Parathyroid adenoma (tissue), 2 donors: ENCODE data around the gene PLET1.

ENCODE experiments used
- H2AFZ ChIP-seq: fragments of 300-600 bp; sonication (generic); one replicate; pipeline ENCODE4 v1.7.0; 2017; ENCODE audit warnings: antibody characterized with exemption, mild to moderate bottlenecking
- H3K27ac ChIP-seq: fragments of 300-600 bp; sonication (generic); one replicate; pipeline ENCODE4 v1.7.0; 2017
- H3K27me3 ChIP-seq: fragments of 300-600 bp; sonication (generic); one replicate; pipeline ENCODE4 v1.7.0; 2017; ENCODE audit warnings: low read length; ENCODE audit not compliant: control insufficient read depth, insufficient read depth
- H3K36me3 ChIP-seq: fragments of 300-600 bp; sonication (generic); one replicate; pipeline ENCODE4 v1.7.0; 2017; ENCODE audit warnings: low read length; ENCODE audit not compliant: control insufficient read depth, insufficient read depth
- H3K4me1 ChIP-seq: fragments of 300-600 bp; sonication (generic); one replicate; pipeline ENCODE4 v1.7.0; 2017; ENCODE audit warnings: control low read depth
- H3K4me2 ChIP-seq: fragments of 300-600 bp; sonication (generic); one replicate; pipeline ENCODE4 v1.7.0; 2017; ENCODE audit warnings: low read length
- H3K4me3 ChIP-seq: fragments of 300-600 bp; sonication (generic); one replicate; pipeline ENCODE4 v1.7.0; 2017; ENCODE audit warnings: low read depth, low read length
- H3K79me2 ChIP-seq: fragments of 300-600 bp; sonication (generic); one replicate; pipeline ENCODE4 v1.7.0; 2017; ENCODE audit warnings: control low read depth
- H3K9ac ChIP-seq: fragments of 300-600 bp; sonication (generic); one replicate; pipeline ENCODE4 v1.7.0; 2017; ENCODE audit warnings: mild to moderate bottlenecking
- H3K9me3 ChIP-seq: fragments of 300-600 bp; sonication (generic); one replicate; pipeline ENCODE4 v1.7.0; 2017; ENCODE audit warnings: low read length; ENCODE audit not compliant: control insufficient read depth
- CTCF ChIP-seq: fragments of 300-600 bp; sonication (generic); IDR thresholded peaks from one replicate; pipeline ENCODE4 v1.7.0; 2017; ENCODE audit warnings: antibody characterized with exemption, mild to moderate bottlenecking
- donor health status: primary hyperparathyroidism.

PLET1 gene

GRCh38 chr11:112260490-112260889 is at the start of gene PLET1:
TSS of gene PLET1 (minus strand) at chr11:112260860. CDS start at chr11:112260589, 271 bp downstream.
- no peaks in the 10 kb centered on the region for H3K27me3 ChIP-seq
- H3K9me3 ChIP-seq: no peaks in the 10 kb centered on the region
- H3K36me3 ChIP-seq: no peaks in the 10 kb centered on the region
- no peak within 1 kb of the TSS for H3K4me2 ChIP-seq
- no peaks in the 10 kb centered on the region for H3K4me1 ChIP-seq
- H3K79me2 ChIP-seq: no peaks in the 10 kb centered on the region
- TF ChIP-seq CTCF: no peak
- H2AFZ ChIP-seq: no peak within 1 kb of the TSS
- no peak within 1 kb of the TSS for H3K9ac ChIP-seq
- no peak within 1 kb of the TSS for H3K27ac ChIP-seq
- no peak within 1 kb of the TSS for H3K4me3 ChIP-seq

GRCh38 chr11:112310419-112310818 is 49.8 kb upstream of the PLET1 start:
- H3K79me2 ChIP-seq: no peaks in the 10 kb centered on the region

GRCh38 chr11:112308651-112309050 is 48.0 kb upstream of the PLET1 start:
- Histone ChIP-seq H3K9me3 (no peaks in the 10 kb centered on the region), H3K4me1 (no peaks in the 10 kb centered on the region), H3K36me3 (no peaks in the 10 kb centered on the region), H3K4me2 (no peak overlapping the region), H3K4me3 (no peak overlapping the region), H3K9ac (no peak overlapping the region), H3K27me3 (no peaks in the 10 kb centered on the region), H3K79me2 (no peaks in the 10 kb centered on the region), H2AFZ (no peak overlapping the region), H3K27ac (no peak overlapping the region)
- TF ChIP-seq CTCF: no peak

More at GRCh38 chr11:112310419-112310818, 49.8 kb upstream of the PLET1 start:
- H3K9ac ChIP-seq: no peak overlapping the region
- H3K36me3 ChIP-seq: no peaks in the 10 kb centered on the region
- H3K4me2 ChIP-seq: no peak overlapping the region
- H3K27ac ChIP-seq: no peak overlapping the region
- H3K4me3 ChIP-seq: no peak overlapping the region
- TF ChIP-seq CTCF: no peak
- no peaks in the 10 kb centered on the region for H3K27me3 ChIP-seq
- H3K9me3 ChIP-seq: no peaks in the 10 kb centered on the region
- no peaks in the 10 kb centered on the region for H3K4me1 ChIP-seq
- no peak overlapping the region for H2AFZ ChIP-seq

GRCh38 chr11:112307616-112308015 is 47.0 kb upstream of the PLET1 start:
- H3K79me2 ChIP-seq: no peaks in the 10 kb centered on the region
- TF ChIP-seq CTCF: no peak
- no peak overlapping the region for H2AFZ ChIP-seq
- no peak overlapping the region for H3K9ac ChIP-seq
- H3K27me3 ChIP-seq: no peaks in the 10 kb centered on the region
- H3K4me3 ChIP-seq: no peak overlapping the region
- no peaks in the 10 kb centered on the region for H3K36me3 ChIP-seq
- H3K4me1 ChIP-seq: no peaks in the 10 kb centered on the region
- H3K4me2 ChIP-seq: no peak overlapping the region
- H3K27ac ChIP-seq: no peak overlapping the region
- H3K9me3 ChIP-seq: no peaks in the 10 kb centered on the region

GRCh38 chr11:112306230-112306629 is 45.6 kb upstream of the PLET1 start:
- no peaks in the 10 kb centered on the region for H3K36me3 ChIP-seq
- no peak overlapping the region for H3K4me3 ChIP-seq
- H2AFZ ChIP-seq: no peak overlapping the region
- H3K4me2 ChIP-seq: no peak overlapping the region
- TF ChIP-seq CTCF: no peak
- no peaks in the 10 kb centered on the region for H3K9me3 ChIP-seq
- no peaks in the 10 kb centered on the region for H3K27me3 ChIP-seq
- no peaks in the 10 kb centered on the region for H3K4me1 ChIP-seq
- H3K9ac ChIP-seq: no peak overlapping the region
- H3K79me2 ChIP-seq: no peaks in the 10 kb centered on the region
- H3K27ac ChIP-seq: no peak overlapping the region
